H1 (cell line): ENCODE measurements around the gene DOCK1. TPM values are rescaled to one million over a fixed set of nuclear protein-coding genes. Genes with fewer than 3 reads are reported as not detected.

Experiments
- CTCF ChIA-PET: fragments of 300-600 bp; sonication (Branson Sonifier 250); formaldehyde crosslinking; loops from one replicate; lab custom pipeline; 2021; ENCODE audit not compliant: partially characterized antibody; lab: Charles Lee
- POLR2A ChIA-PET: fragments of 300-600 bp; sonication (Branson Sonifier 250); formaldehyde crosslinking; loops from one replicate; lab custom pipeline; 2021; ENCODE audit warnings: inconsistent platforms; ENCODE audit not compliant: partially characterized antibody; lab: Charles Lee
- DNase-seq, 2 experiments: peaks; one replicate each; pipeline versions ENCODE4 v3.0.0 to v3.0.0-alpha.2; 2010 to 2022; ENCODE audit warnings: low spot score in 2 of 2, low read depth in 1 of 2, mixed read lengths in 1 of 2
- FAIRE-seq: peaks from 2 replicates; lab custom pipeline; 2011; peaks lifted over from hg19 to GRCh38; lab: Jason Lieb, UNC
- H2AFZ ChIP-seq: 2 replicates; pipeline ENCODE4 v1.8.1; 2012; ENCODE audit warnings: low read length, inconsistent platforms
- H2AK5ac ChIP-seq: 2 replicates; pipeline ENCODE4 v1.6.1; 2013; ENCODE audit warnings: low read depth, low read length
- H2BK120ac ChIP-seq: replicated peaks from 2 replicates; pipeline ENCODE3; 2013; ENCODE audit warnings: low read depth, low read length, inconsistent platforms
- H2BK12ac ChIP-seq: 2 replicates; pipeline ENCODE4 v1.6.1; 2013; ENCODE audit warnings: low read depth, low read length
- H2BK15ac ChIP-seq: 2 replicates; pipeline ENCODE4 v1.6.1; 2013; ENCODE audit warnings: low read length
- H2BK20ac ChIP-seq: 2 replicates; pipeline ENCODE4 v1.6.1; 2013; ENCODE audit warnings: low read length
- H2BK5ac ChIP-seq: 2 replicates; pipeline ENCODE4 v1.6.1; 2013; ENCODE audit warnings: low read depth, low read length
- H3K14ac ChIP-seq: 2 replicates; pipeline ENCODE4 v1.6.1; 2013; ENCODE audit warnings: inconsistent platforms; ENCODE audit not compliant: insufficient read length
- H3K18ac ChIP-seq: 2 replicates; pipeline ENCODE4 v1.6.1; 2013; ENCODE audit warnings: low read length; ENCODE audit errors: extremely low read depth
- H3K23ac ChIP-seq: 2 replicates; pipeline ENCODE4 v1.6.1; 2013; ENCODE audit warnings: inconsistent platforms; ENCODE audit not compliant: insufficient read length
- H3K23me2 ChIP-seq: 2 replicates; pipeline ENCODE4 v1.6.1; 2013; ENCODE audit warnings: low read depth, low read length
- H3K27ac ChIP-seq: 2 replicates; pipeline ENCODE4 v1.6.1; 2011; ENCODE audit warnings: low read depth, low read length, inconsistent platforms
- H3K27me3 ChIP-seq, 4 experiments: replicated peaks in 1 of 4; 1 replicate in 1 of 4; 2 replicates in 3 of 4; pipeline versions ENCODE4 v1.6.1 to v1.8.1; 2011 to 2013; ENCODE audit warnings: low read length in 3 of 4, mild to moderate bottlenecking in 3 of 4, inconsistent platforms in 2 of 4, mixed read lengths in 2 of 4, moderate library complexity in 1 of 4; ENCODE audit not compliant: control insufficient read depth in 3 of 4, insufficient read depth in 3 of 4; ENCODE audit errors: extremely low read depth in 1 of 4
- H3K36me3 ChIP-seq, 4 experiments: 2 replicates each; pipeline versions ENCODE4 v1.6.1 to v1.8.1; 2011 to 2013; ENCODE audit warnings: mild to moderate bottlenecking in 4 of 4, low read length in 3 of 4, moderate library complexity in 2 of 4, control low read depth in 1 of 4, inconsistent platforms in 1 of 4; ENCODE audit not compliant: insufficient read depth in 4 of 4, control insufficient read depth in 2 of 4
- H3K4ac ChIP-seq: replicated peaks from 2 replicates; pipeline ENCODE3; 2013; ENCODE audit warnings: low read length, low read depth, mixed read lengths, inconsistent platforms; ENCODE audit not compliant: insufficient read length
- H3K4me1 ChIP-seq, 4 experiments: replicated peaks in 1 of 4; 1 replicate in 1 of 4; 2 replicates in 3 of 4; pipeline versions ENCODE4 v1.6.1 to v1.8.1; 2011 to 2013; ENCODE audit warnings: low read length in 3 of 4, inconsistent platforms in 2 of 4, mixed read lengths in 1 of 4; ENCODE audit not compliant: insufficient read depth in 4 of 4, control insufficient read depth in 3 of 4
- H3K4me2 ChIP-seq, 2 experiments: 2 replicates each; pipeline versions ENCODE4 v1.6.1 to v1.8.1; 2011 to 2013; ENCODE audit warnings: low read depth in 2 of 2, low read length in 2 of 2, control low read depth in 1 of 2, inconsistent platforms in 1 of 2, mild to moderate bottlenecking in 1 of 2; ENCODE audit not compliant: insufficient read depth in 1 of 2
- H3K4me3 ChIP-seq, 4 experiments: fragments of 200-600, 300-600 bp in 1 of 4; sonication (generic), shearing (Covaris generic), sonication (Bioruptor Twin) in 1 of 4; 2 replicates each; pipeline versions ENCODE4 v1.5.1 to v1.8.1; 2011 to 2016; ENCODE audit warnings: low read length in 4 of 4, low read depth in 3 of 4, control low read depth in 2 of 4, inconsistent platforms in 2 of 4, mild to moderate bottlenecking in 2 of 4, mixed read lengths in 1 of 4, moderate library complexity in 1 of 4; ENCODE audit not compliant: insufficient read depth in 2 of 4; ENCODE audit errors: extremely low read depth in 1 of 4
- H3K56ac ChIP-seq: replicated peaks from 2 replicates; pipeline ENCODE3; 2013; ENCODE audit warnings: low read depth, mild to moderate bottlenecking, mixed read lengths, low read length, inconsistent platforms; ENCODE audit not compliant: insufficient read length
- H3K79me1 ChIP-seq: 2 replicates; pipeline ENCODE4 v1.6.1; 2013; ENCODE audit warnings: low read depth, low read length, control low read depth
- H3K79me2 ChIP-seq, 2 experiments: 2 replicates each; pipeline versions ENCODE4 v1.6.1 to v1.8.1; 2012 to 2013; ENCODE audit warnings: low read length in 2 of 2, mild to moderate bottlenecking in 2 of 2, inconsistent platforms in 1 of 2; ENCODE audit not compliant: insufficient read depth in 2 of 2, control insufficient read depth in 1 of 2
- H3K9ac ChIP-seq, 4 experiments: replicated peaks in 1 of 4; 1 replicate in 1 of 4; 2 replicates in 3 of 4; pipeline versions ENCODE4 v1.6.1 to v1.8.1; 2011 to 2013; ENCODE audit warnings: low read depth in 3 of 4, low read length in 3 of 4, control low read depth in 2 of 4, mild to moderate bottlenecking in 2 of 4, moderate library complexity in 2 of 4, inconsistent platforms in 1 of 4; ENCODE audit errors: extremely low read depth in 1 of 4
- H3K9me3 ChIP-seq, 2 experiments: 2 replicates each; pipeline versions ENCODE4 v1.6.1 to v1.8.1; 2012 to 2013; ENCODE audit warnings: mild to moderate bottlenecking in 2 of 2, moderate library complexity in 2 of 2, control low read depth in 1 of 2, inconsistent platforms in 1 of 2, low read depth in 1 of 2, low read length in 1 of 2, mixed read lengths in 1 of 2; ENCODE audit not compliant: insufficient read depth in 2 of 2
- H4K20me1 ChIP-seq, 2 experiments: replicated peaks in 1 of 2; 2 replicates each; pipeline versions ENCODE3 to v1.8.1; 2011 to 2013; ENCODE audit warnings: inconsistent platforms in 2 of 2, low read length in 2 of 2, mild to moderate bottlenecking in 1 of 2; ENCODE audit not compliant: insufficient read depth in 2 of 2, control insufficient read depth in 1 of 2
- H4K5ac ChIP-seq: 2 replicates; pipeline ENCODE4 v1.6.1; 2013; ENCODE audit warnings: low read length, low read depth, mixed read lengths, inconsistent platforms; ENCODE audit not compliant: insufficient read length
- H4K8ac ChIP-seq: 2 replicates; pipeline ENCODE4 v1.8.0; 2013; ENCODE audit warnings: mild to moderate bottlenecking, moderate library complexity, low read length, inconsistent platforms; ENCODE audit not compliant: insufficient read depth; ENCODE audit errors: extremely low read depth
- H4K91ac ChIP-seq: replicated peaks from 2 replicates; pipeline ENCODE3; 2013; ENCODE audit warnings: low read length, mixed read lengths, inconsistent platforms; ENCODE audit not compliant: insufficient read length
- GTF2F1 ChIP-seq: IDR thresholded peaks from 2 replicates; pipeline ENCODE4 v1.6.1; 2012; ENCODE audit warnings: low read depth, low read length, improper control_type of control experiment, borderline replicate concordance
- POLR2A ChIP-seq, 2 experiments: IDR thresholded peaks; 1 replicate in 1 of 2; 2 replicates in 1 of 2; pipeline ENCODE4 v1.6.1; 2011; ENCODE audit warnings: low read depth in 2 of 2, low read length in 2 of 2, mild to moderate bottlenecking in 2 of 2; ENCODE audit errors: control extremely low read depth in 1 of 2
- TEAD4 ChIP-seq: IDR thresholded peaks from 2 replicates; pipeline ENCODE4 v1.6.1; 2012; ENCODE audit warnings: low read depth, low read length, inconsistent platforms, mixed read lengths
- USF2 ChIP-seq: IDR thresholded peaks from 2 replicates; pipeline ENCODE4 v1.6.1; 2011; ENCODE audit warnings: low read length, improper control_type of control experiment
- WGBS, 2 experiments: shearing (Covaris generic) in 1 of 2; methylation state at CpG; one replicate each; pipeline versions ENCODE4 v1.1.6 to v1.1.7; 2013 to 2015; ENCODE audit warnings: low lambda C conversion rate in 2 of 2, mixed read lengths in 2 of 2, inconsistent platforms in 1 of 2, low coverage in 1 of 2, missing lambda C conversion rate in 1 of 2; ENCODE audit not compliant: insufficient replicate concordance in 2 of 2, insufficient coverage in 1 of 2, insufficient read length in 1 of 2; ENCODE audit errors: extremely low coverage in 1 of 2, missing lambda C conversion rate in 1 of 2; 5-methylcytosine and 5-hydroxymethylcytosine counted together
- polyA plus RNA-seq, 7 experiments: library from polyadenylated mRNA; depleted of rRNA in 3 of 7; stranded (reverse) in 5 of 7; unstranded in 2 of 7; fragments of >200 nt in 5 of 7; fragments of 200-250 nt in 2 of 7; gene quantifications; 1 replicate in 5 of 7; 2 replicates in 1 of 7; 4 replicates in 1 of 7; pipeline versions ENCODE4 v1.2.1 to v1.2.3, GENCODE V29; 2011 to 2013; ENCODE audit warnings: missing spikeins in 2 of 7, mixed read lengths in 2 of 7
- total RNA-seq: library from RNA; stranded (reverse); fragmentation: NEBNext Ultra II Directional; extraction: Animal tissue kit (Norgen Biotek cat#: 25700); gene quantifications from 2 replicates; pipeline ENCODE4 v1.2.1, GENCODE V29; 2021

DOCK1 gene
- total and polyA plus RNA-seq, 2 of the 8 experiments (the other 6 are each of a cell fraction or from before 2014, with no cell fraction given): 11.6 to 53.0 TPM

DNA sequence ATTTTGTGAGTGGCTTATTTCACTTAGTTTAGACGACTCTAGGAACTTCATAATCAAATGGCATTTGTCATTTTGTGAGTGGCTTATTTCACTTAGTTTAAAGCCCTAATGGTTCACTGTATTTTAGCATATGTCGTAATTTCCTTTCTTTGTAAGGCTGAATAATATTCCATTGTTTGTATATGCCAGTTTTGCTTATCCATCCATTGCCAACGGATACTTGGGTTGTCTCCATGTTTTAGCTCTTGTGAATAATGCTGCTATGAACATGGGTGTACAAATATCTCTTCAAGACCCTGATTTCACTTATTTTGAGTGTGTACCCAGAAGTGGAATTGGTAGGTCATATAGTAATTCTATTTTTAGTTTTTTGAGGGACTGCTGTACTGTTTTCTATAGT lies 31.8 kb downstream of the DOCK1 start:
- H3K27me3 ChIP-seq: no peaks in the 10 kb centered on the region
- peaks cover 4 to 9% of the 10 kb centered on the region in 2 experiments for H4K20me1 ChIP-seq
- H3K9ac ChIP-seq: no peak overlapping the region
- H4K5ac ChIP-seq: no peak overlapping the region
- H3K36me3 ChIP-seq: no peaks in the 10 kb centered on the region
- no peak overlapping the region for H3K14ac ChIP-seq
- peaks cover 24% of the 10 kb centered on the region for H3K79me1 ChIP-seq
- no peak for DNase-seq
- no peak overlapping the region for H4K91ac ChIP-seq
- H3K56ac ChIP-seq: no peak overlapping the region
- H4K8ac ChIP-seq: no peak overlapping the region
- TF ChIP-seq POLR2A (IDR thresholded peaks at IDR 0.05; ENCODE audit: control extremely low read depth in 1 of 2, low read depth in 2 of 2, low read length in 2 of 2): no peak
- TF ChIP-seq TEAD4: no peak
- no peak for TF ChIP-seq GTF2F1
- no peak for TF ChIP-seq USF2
- POLR2A ChIA-PET: no interaction called here
- no peaks in the 10 kb centered on the region for H3K9me3 ChIP-seq
- H2AK5ac ChIP-seq: no peak overlapping the region
- no peak overlapping the region for H2BK20ac ChIP-seq
- no peak overlapping the region for H3K4me3 ChIP-seq
- peaks cover 0 to 4% (median 0%) of the 10 kb centered on the region in 4 experiments; a peak in 3 of 7 replicates for H3K4me1 ChIP-seq
- no peak overlapping the region for H2BK15ac ChIP-seq
- CTCF ChIA-PET: interaction anchor here (0.6 to 1.2 kb wide), 2 partner anchors 17 to 32 kb away, joined by 3 read pairs; no protein-coding TSS in a partner anchor
- no peak for FAIRE-seq
- no peak overlapping the region for H2BK120ac ChIP-seq
- H2AFZ ChIP-seq: no peak overlapping the region
- no peak overlapping the region for H2BK5ac ChIP-seq
- no peak overlapping the region for H3K4ac ChIP-seq
- H3K4me2 ChIP-seq: no peak overlapping the region
- no peak overlapping the region for H2BK12ac ChIP-seq
- H3K23ac ChIP-seq: no peak overlapping the region
- H3K18ac ChIP-seq: no peak overlapping the region
- H3K27ac ChIP-seq: no peak overlapping the region
- 89% methylated on average over 3 of the region's 3 CpGs; no CpG with 5 or more reads in 1 of the 2 experiments for WGBS, 2 experiments
- H3K79me2 ChIP-seq: peaks cover 4 to 82% of the 10 kb centered on the region in 2 experiments
- H3K23me2 ChIP-seq: no peaks in the 10 kb centered on the region
